K562 (cell line): ENCODE measurements around the gene SYN1. TPM values are rescaled to one million over a fixed set of nuclear protein-coding genes. Genes with fewer than 3 reads are reported as not detected.

ENCODE experiments used
- ARID2 ChIP-seq: fragments of 450-650 bp; IDR thresholded peaks from 2 replicates; pipeline ENCODE4 v1.6.1; 2017; ENCODE audit warnings: antibody characterized with exemption, mild to moderate bottlenecking
- BRCA1 ChIP-seq, 2 experiments: fragments of 450-650 bp in 1 of 2; sonication (generic) in 1 of 2; formaldehyde crosslinking in 1 of 2; IDR thresholded peaks; 2 replicates each; pipeline versions ENCODE4 v1.5.0 to v1.6.1; 2017 to 2020; ENCODE audit warnings: mild to moderate bottlenecking in 1 of 2, missing genetic modification reagents in 1 of 2
- CBX3 ChIP-seq, 2 experiments: IDR thresholded peaks; 1 replicate in 1 of 2; 2 replicates in 1 of 2; pipeline ENCODE4 v1.6.1; 2012; ENCODE audit warnings: inconsistent platforms in 2 of 2, low read length in 2 of 2, borderline replicate concordance in 1 of 2, control low read depth in 1 of 2
- CEBPG ChIP-seq, 3 experiments: fragments of 200-800 bp in 1 of 3; sonication (Bioruptor generic) in 1 of 3; sonication (generic) in 1 of 3; formaldehyde crosslinking in 1 of 3; IDR thresholded peaks in 2 of 3; conservative IDR thresholded peaks in 1 of 3; 2 replicates each; pipeline versions ENCODE4 v1.6.1 to v1.8.0; 2016 to 2022; ENCODE audit warnings: missing compliant biosample characterization in 2 of 3, missing genetic modification characterization in 2 of 3, mild to moderate bottlenecking in 1 of 3, missing genetic modification reagents in 1 of 3
- CREB1 ChIP-seq, 2 experiments: sonication (generic) in 1 of 2; formaldehyde crosslinking in 1 of 2; IDR thresholded peaks; 2 replicates each; pipeline versions ENCODE4 v1.6.1 to v1.8.0; 2012 to 2022; ENCODE audit warnings: inconsistent platforms in 1 of 2, mild to moderate bottlenecking in 1 of 2, missing genetic modification reagents in 1 of 2, moderate library complexity in 1 of 2
- DACH1 ChIP-seq: fragments of 450-650 bp; IDR thresholded peaks from 2 replicates; pipeline ENCODE4 v1.6.1; 2018; ENCODE audit not compliant: partially characterized antibody
- ETV6 ChIP-seq, 3 experiments: fragments of 150-350 bp in 1 of 3; sonication (generic) in 1 of 3; formaldehyde crosslinking in 1 of 3; IDR thresholded peaks; 2 replicates each; pipeline versions ENCODE4 v1.6.1 to v1.8.0; 2014 to 2022; ENCODE audit warnings: borderline replicate concordance in 2 of 3, low read depth in 2 of 3, antibody characterized with exemption in 1 of 3, low read length in 1 of 3, mild to moderate bottlenecking in 1 of 3, missing genetic modification reagents in 1 of 3
- GABPA ChIP-seq: fragments of 200-800 bp; sonication (Bioruptor generic); conservative IDR thresholded peaks from 2 replicates; pipeline ENCODE4 v1.6.1; 2016; ENCODE audit warnings: low read depth, missing genetic modification characterization, missing compliant biosample characterization
- MBD2 ChIP-seq: sonication (generic); IDR thresholded peaks from 2 replicates; pipeline ENCODE4 v1.6.1; 2016; ENCODE audit warnings: low read depth, borderline replicate concordance
- MCM5 ChIP-seq: fragments of 450-650 bp; IDR thresholded peaks from 2 replicates; pipeline ENCODE4 v1.6.1; 2016; ENCODE audit warnings: low read depth
- MXD1 ChIP-seq: fragments of 250-450 bp; sonication (Bioruptor Pico); IDR thresholded peaks from 2 replicates; pipeline ENCODE4 v1.8.0; 2021; ENCODE audit warnings: borderline replicate concordance, mild to moderate bottlenecking, moderate library complexity; ENCODE audit not compliant: poor library complexity, severe bottlenecking
- NCOA4 ChIP-seq: fragments of 450-650 bp; IDR thresholded peaks from 2 replicates; pipeline ENCODE4 v1.6.1; 2018; ENCODE audit warnings: mild to moderate bottlenecking; ENCODE audit not compliant: partially characterized antibody
- NFE2L1 ChIP-seq: fragments of 450-650 bp; IDR thresholded peaks from 2 replicates; pipeline ENCODE4 v1.6.1; 2016; ENCODE audit warnings: missing genetic modification characterization, low read depth, mild to moderate bottlenecking, missing compliant biosample characterization, moderate library complexity, borderline replicate concordance
- NFIX ChIP-seq: fragments of 250-450 bp; sonication (Bioruptor Pico); IDR thresholded peaks from 2 replicates; pipeline ENCODE4 v1.4.0; 2020; ENCODE audit warnings: low read depth, mild to moderate bottlenecking, moderate library complexity
- SP1 ChIP-seq: sonication (generic); formaldehyde crosslinking; IDR thresholded peaks from 2 replicates; pipeline ENCODE4 v1.8.1; 2022; ENCODE audit warnings: mild to moderate bottlenecking, missing genetic modification reagents
- SPI1 ChIP-seq: IDR thresholded peaks from 2 replicates; pipeline ENCODE4 v1.6.1; 2011; ENCODE audit warnings: low read depth, low read length, control low read depth, borderline replicate concordance
- TRIM28 ChIP-seq: fragments of 450-650 bp; IDR thresholded peaks from 2 replicates; pipeline ENCODE4 v1.6.1; 2017
- ZNF75A ChIP-seq: fragments of 450-650 bp; formaldehyde crosslinking; IDR thresholded peaks from 2 replicates; pipeline ENCODE4 v1.4.0; 2020; ENCODE audit warnings: mild to moderate bottlenecking
- ZNF780A ChIP-seq: fragments of 250-450 bp; sonication (Bioruptor Pico); IDR thresholded peaks from 2 replicates; pipeline ENCODE4 v1.5.0; 2021; ENCODE audit warnings: mild to moderate bottlenecking
- polyA plus RNA-seq, 8 experiments: library from polyadenylated mRNA; depleted of rRNA in 4 of 8; stranded (reverse) in 5 of 8; unstranded in 3 of 8; fragments of >200 nt; fragmentation: Nextera tagmentation in 2 of 8; fragmentation: Illumina TruSeq in 1 of 8; extraction: Ambion mirVana in 2 of 8; extraction: Trizol in 1 of 8; gene quantifications; 2 replicates each; pipeline versions ENCODE4 v1.2.1 to v1.2.3, GENCODE V29; 2011 to 2014; ENCODE audit warnings: inconsistent platforms in 1 of 8, missing spikeins in 1 of 8
- total RNA-seq, 7 experiments: library from RNA; depleted of rRNA in 6 of 7; stranded (reverse); fragments of >200 nt in 6 of 7; fragmentation: Illumina TruSeq in 2 of 7; extraction: Trizol in 2 of 7; gene quantifications; 2 replicates each; pipeline versions ENCODE4 v1.2.1 to v1.2.3, GENCODE V29; 2011 to 2021; ENCODE audit warnings: low replicate concordance in 1 of 7
- TF ChIP-seq, protein P1 (sequence below), 2 experiments: IDR thresholded peaks; 2 replicates each; pipeline ENCODE4 v1.6.1; 2011; ENCODE audit warnings: borderline replicate concordance in 1 of 2, control low read depth in 1 of 2, low read depth in 1 of 2, low read length in 1 of 2, mild to moderate bottlenecking in 1 of 2, mixed read lengths in 1 of 2, moderate library complexity in 1 of 2; ENCODE audit not compliant: insufficient read depth in 1 of 2, insufficient read length in 1 of 2, poor library complexity in 1 of 2, severe bottlenecking in 1 of 2; ENCODE audit errors: extremely low read depth in 1 of 2
- TF ChIP-seq, protein P2 (sequence below): IDR thresholded peaks from 2 replicates; pipeline ENCODE4 v1.6.1; 2012; ENCODE audit warnings: low read depth, low read length, improper control_type of control experiment, borderline replicate concordance
- TF ChIP-seq, protein P3 (sequence below): sonication (generic); formaldehyde crosslinking; IDR thresholded peaks from 2 replicates; pipeline ENCODE4 v1.8.1; 2023; ENCODE audit warnings: mild to moderate bottlenecking, missing genetic modification reagents, moderate library complexity

SYN1 gene
- total and polyA plus RNA-seq, 9 of the 15 experiments (the other 6 are each of a cell fraction or from before 2014, with no cell fraction given): 0.01 to 0.28 (median 0.18) TPM; not detected in 2

- TF ChIP-seq GABPA: no peak; the same call in 1 of the 2 replicates
- TF ChIP-seq CBX3 (IDR thresholded peaks at IDR 0.05; ENCODE audit: borderline replicate concordance in 1 of 2, low read length in 2 of 2): peak in 1 of 2 experiments; percentile 66; a peak in 2 of 3 replicates
- TF ChIP-seq SPI1: peak; percentile 49
- TF ChIP-seq MCM5: no peak
- TF ChIP-seq NCOA4: no peak
- peak in 1 of 2 experiments; percentile 33; a peak in 1 of 4 replicates for TF ChIP-seq ETV6 (IDR thresholded peaks at IDR 0.05; ENCODE audit: borderline replicate concordance in 1 of 2, low read depth in 2 of 2, low read length in 1 of 2)
- no peak for TF ChIP-seq ETV6 (CRISPR knock-in tag; IDR thresholded peaks at IDR 0.05; ENCODE audit: borderline replicate concordance)
- TF ChIP-seq ZNF780A (CRISPR knock-in tag): no peak
- TF ChIP-seq, protein P1, sequence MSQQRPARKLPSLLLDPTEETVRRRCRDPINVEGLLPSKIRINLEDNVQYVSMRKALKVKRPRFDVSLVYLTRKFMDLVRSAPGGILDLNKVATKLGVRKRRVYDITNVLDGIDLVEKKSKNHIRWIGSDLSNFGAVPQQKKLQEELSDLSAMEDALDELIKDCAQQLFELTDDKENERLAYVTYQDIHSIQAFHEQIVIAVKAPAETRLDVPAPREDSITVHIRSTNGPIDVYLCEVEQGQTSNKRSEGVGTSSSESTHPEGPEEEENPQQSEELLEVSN (IDR thresholded peaks at IDR 0.05; ENCODE audit: borderline replicate concordance in 1 of 2, extremely low read depth in 1 of 2, insufficient read depth in 1 of 2, insufficient read length in 1 of 2, low read depth in 1 of 2, low read length in 1 of 2, poor library complexity in 1 of 2, severe bottlenecking in 1 of 2): no peak
- no peak for TF ChIP-seq MXD1 (CRISPR knock-in tag)
- TF ChIP-seq CREB1 (IDR thresholded peaks at IDR 0.05): no peak; the same call in 1 of the 2 replicates
- no peak for TF ChIP-seq CREB1 (CRISPR knock-in tag; IDR thresholded peaks at IDR 0.05)
- no peak for TF ChIP-seq CEBPG (CRISPR knock-in tag; IDR thresholded peaks at IDR 0.05)
- peak in 1 of 2 experiments; percentile 75; a peak in 2 of 4 replicates for TF ChIP-seq CEBPG (tag; conservative IDR thresholded peaks at IDR 0.05 in 1 of 2, IDR thresholded peaks at IDR 0.05 in 1 of 2)
- no peak for TF ChIP-seq NFE2L1 (tag)
- TF ChIP-seq MBD2: no peak
- TF ChIP-seq SP1 (CRISPR knock-in tag): no peak
- no peak for TF ChIP-seq TRIM28
- TF ChIP-seq, protein P2, sequence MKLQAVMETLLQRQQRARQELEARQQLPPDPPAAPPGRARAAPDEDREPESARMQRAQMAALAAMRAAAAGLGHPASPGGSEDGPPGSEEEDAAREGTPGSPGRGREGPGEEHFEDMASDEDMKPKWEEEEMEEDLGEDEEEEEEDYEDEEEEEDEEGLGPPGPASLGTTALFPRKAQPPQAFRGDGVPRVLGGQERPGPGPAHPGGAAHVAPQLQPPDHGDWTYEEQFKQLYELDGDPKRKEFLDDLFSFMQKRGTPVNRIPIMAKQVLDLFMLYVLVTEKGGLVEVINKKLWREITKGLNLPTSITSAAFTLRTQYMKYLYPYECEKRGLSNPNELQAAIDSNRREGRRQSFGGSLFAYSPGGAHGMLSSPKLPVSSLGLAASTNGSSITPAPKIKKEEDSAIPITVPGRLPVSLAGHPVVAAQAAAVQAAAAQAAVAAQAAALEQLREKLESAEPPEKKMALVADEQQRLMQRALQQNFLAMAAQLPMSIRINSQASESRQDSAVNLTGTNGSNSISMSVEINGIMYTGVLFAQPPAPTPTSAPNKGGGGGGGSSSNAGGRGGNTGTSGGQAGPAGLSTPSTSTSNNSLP: 0 out of 2 replicates have a peak, but pooled peaks have one; percentile 48
- TF ChIP-seq NFIX (CRISPR knock-in tag): no peak
- no peak for TF ChIP-seq BRCA1 (IDR thresholded peaks at IDR 0.05)
- no peak for TF ChIP-seq BRCA1 (CRISPR knock-in tag; IDR thresholded peaks at IDR 0.05)
- TF ChIP-seq, protein P3, sequence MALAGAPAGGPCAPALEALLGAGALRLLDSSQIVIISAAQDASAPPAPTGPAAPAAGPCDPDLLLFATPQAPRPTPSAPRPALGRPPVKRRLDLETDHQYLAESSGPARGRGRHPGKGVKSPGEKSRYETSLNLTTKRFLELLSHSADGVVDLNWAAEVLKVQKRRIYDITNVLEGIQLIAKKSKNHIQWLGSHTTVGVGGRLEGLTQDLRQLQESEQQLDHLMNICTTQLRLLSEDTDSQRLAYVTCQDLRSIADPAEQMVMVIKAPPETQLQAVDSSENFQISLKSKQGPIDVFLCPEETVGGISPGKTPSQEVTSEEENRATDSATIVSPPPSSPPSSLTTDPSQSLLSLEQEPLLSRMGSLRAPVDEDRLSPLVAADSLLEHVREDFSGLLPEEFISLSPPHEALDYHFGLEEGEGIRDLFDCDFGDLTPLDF: no peak
- no peak for TF ChIP-seq DACH1
- TF ChIP-seq ZNF75A (CRISPR knock-in tag): no peak
- TF ChIP-seq ARID2: no peak
Measured at GRCh38 chrX:47662144-47662657, 42.5 kb upstream of the SYN1 start (continued).
